Panc1 (cell line): Measurements from ENCODE around the gene LIN9. TPM values are rescaled to one million over a fixed set of nuclear protein-coding genes. Genes with fewer than 3 reads are reported as not detected.

Source experiments
- ATAC-seq: fragments of 200-7000 bp; cut with Tn5 transposase; 2 replicates; pipeline ENCODE4 v1.9.1; 2020; ENCODE audit warnings: mild to moderate bottlenecking, moderate library complexity
- BruUV-seq: library from RNA; stranded (reverse); fragments of 400-500 nt; replicated peaks from 2 replicates; lab custom pipeline; 2021; lab: Mats Ljungman, UMichigan
- CTCF ChIA-PET: fragments of 300-600 bp; sonication (Branson Sonifier 250); formaldehyde crosslinking; loops from one replicate; lab custom pipeline; 2022; ENCODE audit warnings: antibody characterized with exemption; lab: Charles Lee
- POLR2A ChIA-PET: fragments of 300-600 bp; sonication (Branson Sonifier 250); formaldehyde crosslinking; loops from one replicate; lab custom pipeline; 2022; ENCODE audit warnings: antibody characterized with exemption; lab: Charles Lee
- DNase-seq: peaks from one replicate; pipeline ENCODE4 v3.0.0-alpha.2; 2010; ENCODE audit warnings: low read depth, low spot score
- H3K27ac ChIP-seq: 2 replicates; pipeline ENCODE4 v1.5.1; 2011; ENCODE audit warnings: mild to moderate bottlenecking, low read length, inconsistent platforms
- H3K27me3 ChIP-seq: fragments of 200-500 bp; sonication (Bioruptor generic); 2 replicates; pipeline ENCODE4 v1.6.0; 2014; ENCODE audit warnings: low read length, inconsistent platforms; ENCODE audit not compliant: control insufficient read depth, insufficient read depth
- H3K36me3 ChIP-seq: fragments of 200-500 bp; sonication (Bioruptor generic); 2 replicates; pipeline ENCODE4 v1.5.1; 2014; ENCODE audit warnings: inconsistent platforms, mild to moderate bottlenecking, low read length, moderate library complexity; ENCODE audit not compliant: control insufficient read depth, insufficient read depth
- H3K4me1 ChIP-seq: 2 replicates; pipeline ENCODE4 v1.5.1; 2011; ENCODE audit warnings: inconsistent platforms, mild to moderate bottlenecking, low read length, moderate library complexity; ENCODE audit not compliant: control insufficient read depth, insufficient read depth
- H3K4me3 ChIP-seq, 2 experiments: 2 replicates each; pipeline ENCODE4 v1.5.1; 2011 to 2012; ENCODE audit warnings: low read depth in 2 of 2, low read length in 2 of 2, mild to moderate bottlenecking in 2 of 2, inconsistent platforms in 1 of 2, moderate library complexity in 1 of 2
- H3K9me3 ChIP-seq: fragments of 200-500 bp; sonication (Bioruptor generic); 2 replicates; pipeline ENCODE4 v1.5.1; 2014; ENCODE audit warnings: low read depth, mild to moderate bottlenecking, inconsistent platforms, low read length, moderate library complexity; ENCODE audit not compliant: control insufficient read depth, insufficient read depth
- POLR2AphosphoS5 ChIP-seq: IDR thresholded peaks from 2 replicates; pipeline ENCODE4 v1.6.1; 2012; ENCODE audit warnings: mild to moderate bottlenecking, low read depth, low read length, moderate library complexity
- SIN3A ChIP-seq: IDR thresholded peaks from 2 replicates; pipeline ENCODE4 v1.6.1; 2012; ENCODE audit warnings: low read depth, mild to moderate bottlenecking, low read length, moderate library complexity, borderline replicate concordance; ENCODE audit not compliant: insufficient read depth
- TCF7L2 ChIP-seq: IDR thresholded peaks from 2 replicates; pipeline ENCODE4 v1.6.1; 2011; ENCODE audit warnings: mild to moderate bottlenecking, low read depth, low read length, inconsistent platforms
- in situ Hi-C: cut with HindIII; loops from 2 replicates; pipeline ENCODE4 v1.10.0; 2016; ENCODE audit warnings: low sequenced_read_pairs, low pct_unique_long_range_greater_than_20kb
- intact Hi-C: fragments of 100-400 bp; cut with micrococcal nuclease; formaldehyde crosslinking; loops from one replicate; pipeline ENCODE4 v1.10.0; 2022; ENCODE audit not compliant: unreplicated experiment
- total RNA-seq: library from RNA; stranded (reverse); gene quantifications from one replicate; pipeline ENCODE4 v1.2.1, GENCODE V29; 2021; ENCODE audit not compliant: unreplicated experiment
- TF ChIP-seq, protein P1 (sequence below): fragments of 450-650 bp; IDR thresholded peaks from 2 replicates; pipeline ENCODE4 v1.5.1; 2017; ENCODE audit warnings: mild to moderate bottlenecking
- TF ChIP-seq, protein P2 (sequence below), 2 experiments: IDR thresholded peaks; 2 replicates each; pipeline ENCODE4 v1.6.1; 2011 to 2012; ENCODE audit warnings: low read depth in 2 of 2, control low read depth in 1 of 2, low read length in 1 of 2, mild to moderate bottlenecking in 1 of 2, moderate library complexity in 1 of 2; ENCODE audit not compliant: insufficient read depth in 1 of 2

LIN9 gene
- total RNA-seq, 1 experiment from 2014 or later = 11.4 TPM

DNA sequence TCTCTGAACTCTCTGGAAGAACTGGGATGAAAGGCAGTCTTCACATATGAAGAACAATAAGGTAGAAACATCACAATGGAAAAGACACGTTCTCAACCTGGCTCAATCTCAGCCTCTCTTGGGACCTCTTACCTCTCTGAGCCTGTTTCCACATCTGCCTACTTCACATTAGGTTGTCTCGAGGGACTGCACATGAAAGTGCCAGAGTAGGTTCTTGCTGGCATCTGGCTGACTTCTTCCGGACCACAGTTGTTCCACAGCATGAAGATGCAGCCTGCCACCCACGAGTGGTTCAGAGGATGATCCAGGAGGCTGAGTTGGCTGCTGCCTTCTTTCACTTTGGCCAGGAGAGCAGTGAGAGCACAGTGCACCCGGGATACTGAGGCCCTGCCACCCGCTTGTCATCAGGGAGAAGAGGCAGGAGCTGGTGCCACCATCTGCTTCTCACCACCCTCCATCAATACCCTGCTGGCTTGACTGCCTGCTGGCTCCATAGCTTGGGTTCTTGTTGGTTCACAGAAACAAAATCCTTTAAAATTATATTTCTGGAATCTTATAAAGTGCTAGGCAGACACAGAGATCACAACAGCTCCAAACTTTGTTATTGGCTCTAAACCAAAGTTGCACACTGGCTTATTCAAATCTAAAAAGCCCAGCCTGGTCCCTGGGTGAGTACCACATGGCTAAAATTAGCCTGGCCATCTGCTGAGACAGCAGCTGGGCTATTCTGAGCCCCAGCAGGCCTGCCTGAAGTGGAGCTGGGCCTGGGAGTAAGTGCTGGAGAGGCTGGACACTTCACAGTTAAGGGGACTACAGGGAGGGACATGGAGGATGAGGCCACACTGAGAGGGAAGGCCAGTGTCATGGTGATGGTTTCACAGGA is 46.9 kb upstream of the LIN9 start:
- Histone ChIP-seq H3K27me3 (no peaks in the 10 kb centered on the region), H3K4me1 (no peaks in the 10 kb centered on the region), H3K27ac (no peak overlapping the region), H3K4me3 (no peak overlapping the region), H3K36me3 (no peaks in the 10 kb centered on the region), H3K9me3 (no peaks in the 10 kb centered on the region)
- DNase-seq (no peak), ATAC-seq (no peak)
- CTCF ChIA-PET = no interaction called here
- no peak for TF ChIP-seq SIN3A
- TF ChIP-seq POLR2AphosphoS5 = no peak
- TF ChIP-seq TCF7L2 = no peak
- TF ChIP-seq, protein P1, sequence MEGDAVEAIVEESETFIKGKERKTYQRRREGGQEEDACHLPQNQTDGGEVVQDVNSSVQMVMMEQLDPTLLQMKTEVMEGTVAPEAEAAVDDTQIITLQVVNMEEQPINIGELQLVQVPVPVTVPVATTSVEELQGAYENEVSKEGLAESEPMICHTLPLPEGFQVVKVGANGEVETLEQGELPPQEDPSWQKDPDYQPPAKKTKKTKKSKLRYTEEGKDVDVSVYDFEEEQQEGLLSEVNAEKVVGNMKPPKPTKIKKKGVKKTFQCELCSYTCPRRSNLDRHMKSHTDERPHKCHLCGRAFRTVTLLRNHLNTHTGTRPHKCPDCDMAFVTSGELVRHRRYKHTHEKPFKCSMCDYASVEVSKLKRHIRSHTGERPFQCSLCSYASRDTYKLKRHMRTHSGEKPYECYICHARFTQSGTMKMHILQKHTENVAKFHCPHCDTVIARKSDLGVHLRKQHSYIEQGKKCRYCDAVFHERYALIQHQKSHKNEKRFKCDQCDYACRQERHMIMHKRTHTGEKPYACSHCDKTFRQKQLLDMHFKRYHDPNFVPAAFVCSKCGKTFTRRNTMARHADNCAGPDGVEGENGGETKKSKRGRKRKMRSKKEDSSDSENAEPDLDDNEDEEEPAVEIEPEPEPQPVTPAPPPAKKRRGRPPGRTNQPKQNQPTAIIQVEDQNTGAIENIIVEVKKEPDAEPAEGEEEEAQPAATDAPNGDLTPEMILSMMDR = no peak
- TF ChIP-seq, protein P2, sequence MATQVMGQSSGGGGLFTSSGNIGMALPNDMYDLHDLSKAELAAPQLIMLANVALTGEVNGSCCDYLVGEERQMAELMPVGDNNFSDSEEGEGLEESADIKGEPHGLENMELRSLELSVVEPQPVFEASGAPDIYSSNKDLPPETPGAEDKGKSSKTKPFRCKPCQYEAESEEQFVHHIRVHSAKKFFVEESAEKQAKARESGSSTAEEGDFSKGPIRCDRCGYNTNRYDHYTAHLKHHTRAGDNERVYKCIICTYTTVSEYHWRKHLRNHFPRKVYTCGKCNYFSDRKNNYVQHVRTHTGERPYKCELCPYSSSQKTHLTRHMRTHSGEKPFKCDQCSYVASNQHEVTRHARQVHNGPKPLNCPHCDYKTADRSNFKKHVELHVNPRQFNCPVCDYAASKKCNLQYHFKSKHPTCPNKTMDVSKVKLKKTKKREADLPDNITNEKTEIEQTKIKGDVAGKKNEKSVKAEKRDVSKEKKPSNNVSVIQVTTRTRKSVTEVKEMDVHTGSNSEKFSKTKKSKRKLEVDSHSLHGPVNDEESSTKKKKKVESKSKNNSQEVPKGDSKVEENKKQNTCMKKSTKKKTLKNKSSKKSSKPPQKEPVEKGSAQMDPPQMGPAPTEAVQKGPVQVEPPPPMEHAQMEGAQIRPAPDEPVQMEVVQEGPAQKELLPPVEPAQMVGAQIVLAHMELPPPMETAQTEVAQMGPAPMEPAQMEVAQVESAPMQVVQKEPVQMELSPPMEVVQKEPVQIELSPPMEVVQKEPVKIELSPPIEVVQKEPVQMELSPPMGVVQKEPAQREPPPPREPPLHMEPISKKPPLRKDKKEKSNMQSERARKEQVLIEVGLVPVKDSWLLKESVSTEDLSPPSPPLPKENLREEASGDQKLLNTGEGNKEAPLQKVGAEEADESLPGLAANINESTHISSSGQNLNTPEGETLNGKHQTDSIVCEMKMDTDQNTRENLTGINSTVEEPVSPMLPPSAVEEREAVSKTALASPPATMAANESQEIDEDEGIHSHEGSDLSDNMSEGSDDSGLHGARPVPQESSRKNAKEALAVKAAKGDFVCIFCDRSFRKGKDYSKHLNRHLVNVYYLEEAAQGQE (IDR thresholded peaks at IDR 0.05; ENCODE audit: insufficient read depth in 1 of 2, low read depth in 2 of 2, low read length in 1 of 2) = no peak
- in situ Hi-C loops (no loop called here), intact Hi-C loops (no loop called here)
- POLR2A ChIA-PET = no interaction called here
- no TSS peak for BruUV-seq

DNA sequence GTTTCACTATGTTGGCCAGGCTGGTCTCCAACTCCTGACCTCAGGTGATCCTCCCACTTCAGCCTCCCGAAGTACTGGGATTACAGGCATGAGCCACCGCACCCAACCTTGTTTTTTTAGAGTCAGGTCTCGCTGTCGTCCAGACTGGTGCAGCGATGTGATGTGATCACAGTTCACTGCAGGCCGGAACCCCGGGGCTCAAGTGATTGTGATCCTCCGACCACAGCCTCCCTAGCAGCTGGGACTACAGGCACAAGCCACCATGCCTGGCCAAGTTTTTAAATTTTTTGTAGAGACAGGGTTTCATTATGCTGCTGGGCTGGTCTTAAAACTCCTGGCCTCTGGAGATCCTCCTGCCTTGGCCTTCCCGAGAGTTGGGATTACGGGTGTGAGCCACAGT is 46.1 kb upstream of the LIN9 start:
- no peaks in the 10 kb centered on the region for H3K9me3 ChIP-seq
- H3K36me3 ChIP-seq = no peaks in the 10 kb centered on the region
- DNase-seq (no peak), ATAC-seq (no peak)
- in situ Hi-C loops = no loop called here
- H3K27me3 ChIP-seq = no peaks in the 10 kb centered on the region
- H3K27ac ChIP-seq = no peak overlapping the region
- BruUV-seq = no TSS peak
- TF ChIP-seq POLR2AphosphoS5 (no peak), TCF7L2 (no peak)
- TF ChIP-seq, protein P2 (IDR thresholded peaks at IDR 0.05; ENCODE audit: insufficient read depth in 1 of 2, low read depth in 2 of 2, low read length in 1 of 2) = no peak
- TF ChIP-seq, protein P1 = no peak
- no peaks in the 10 kb centered on the region for H3K4me1 ChIP-seq
- intact Hi-C loops = no loop called here
- H3K4me3 ChIP-seq = no peak overlapping the region
- ChIA-PET POLR2A (no interaction called here), CTCF (no interaction called here)
